Astrocyte (in vitro differentiated cells and primary cell): ENCODE results near the gene SNRPD3.

ENCODE experiments used
- CTCF ChIP-seq: IDR thresholded peaks from 2 replicates; pipeline ENCODE4 v1.5.1; 2011; ENCODE audit warnings: low read depth, mild to moderate bottlenecking, inconsistent platforms, low read length, moderate library complexity; ENCODE audit not compliant: insufficient read depth
- EZH2 ChIP-seq: IDR thresholded peaks from 2 replicates; pipeline ENCODE4 v1.6.1; 2012; ENCODE audit warnings: mild to moderate bottlenecking, low read length, inconsistent platforms; ENCODE audit not compliant: insufficient read depth

- TF ChIP-seq EZH2 = no peak
- no peak for TF ChIP-seq CTCF
Measured at GRCh38 chr22:24507716-24508115, 48.1 kb upstream of the SNRPD3 start.
